ENCODE measurements around the gene CLIC1. TPM values are rescaled to one million over a fixed set of nuclear protein-coding genes. Genes with fewer than 3 reads are reported as not detected.

The CLIC1 gene
- total RNA-seq, 4 donors from 2014 or later, result 239 to 420 (median 333) TPM

DNA sequence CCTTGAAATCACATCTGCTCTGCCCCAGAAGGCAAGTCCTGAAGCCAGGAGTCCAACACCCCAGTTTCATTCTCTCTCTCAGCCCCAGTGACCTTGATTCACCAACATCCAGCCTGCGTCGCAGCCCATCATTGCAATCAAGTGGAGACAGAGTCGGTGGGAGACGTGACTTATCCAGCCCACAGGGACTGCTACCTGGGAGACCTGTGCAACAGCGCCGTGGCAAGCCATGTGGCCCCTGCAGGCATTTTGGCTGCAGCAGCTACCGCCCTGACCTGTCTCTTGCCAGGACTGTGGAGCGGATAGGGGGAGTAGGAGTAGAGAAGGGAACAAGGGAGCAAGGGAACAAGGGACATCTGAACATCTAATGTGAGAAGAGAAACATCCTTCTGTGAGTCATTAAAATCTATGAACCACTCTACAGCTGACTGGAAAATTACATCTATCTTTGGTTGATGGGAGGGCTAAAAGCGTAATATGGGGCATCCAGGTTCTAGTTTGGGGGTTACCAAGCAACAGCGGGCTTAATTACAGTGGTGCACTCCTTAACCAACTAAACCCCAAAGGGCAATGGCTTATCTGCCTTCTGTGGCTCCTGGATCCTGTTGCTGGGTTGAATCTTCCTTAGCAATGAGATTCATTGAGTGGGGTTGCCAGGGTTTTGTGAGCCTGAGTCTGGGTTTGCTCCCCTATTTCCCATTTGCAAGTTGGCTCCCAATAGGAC is 18.7 kb downstream of the CLIC1 start:
- no peaks in the 10 kb centered on the region for H3K9me3 ChIP-seq
- H3K4me3 ChIP-seq, result no peak overlapping the region
- no peaks in the 10 kb centered on the region for H3K27me3 ChIP-seq
- DNase-seq (ENCODE audit: low spot score in 2 of 2), result no peak
- WGBS, result 50% methylated on average over 10 of the region's 10 CpGs
- TF ChIP-seq POLR2A (IDR thresholded peaks at IDR 0.05) (no peak), EP300 (IDR thresholded peaks at IDR 0.05) (no peak), POLR2AphosphoS5 (IDR thresholded peaks at IDR 0.05) (no peak)
- TF ChIP-seq, protein P1, sequence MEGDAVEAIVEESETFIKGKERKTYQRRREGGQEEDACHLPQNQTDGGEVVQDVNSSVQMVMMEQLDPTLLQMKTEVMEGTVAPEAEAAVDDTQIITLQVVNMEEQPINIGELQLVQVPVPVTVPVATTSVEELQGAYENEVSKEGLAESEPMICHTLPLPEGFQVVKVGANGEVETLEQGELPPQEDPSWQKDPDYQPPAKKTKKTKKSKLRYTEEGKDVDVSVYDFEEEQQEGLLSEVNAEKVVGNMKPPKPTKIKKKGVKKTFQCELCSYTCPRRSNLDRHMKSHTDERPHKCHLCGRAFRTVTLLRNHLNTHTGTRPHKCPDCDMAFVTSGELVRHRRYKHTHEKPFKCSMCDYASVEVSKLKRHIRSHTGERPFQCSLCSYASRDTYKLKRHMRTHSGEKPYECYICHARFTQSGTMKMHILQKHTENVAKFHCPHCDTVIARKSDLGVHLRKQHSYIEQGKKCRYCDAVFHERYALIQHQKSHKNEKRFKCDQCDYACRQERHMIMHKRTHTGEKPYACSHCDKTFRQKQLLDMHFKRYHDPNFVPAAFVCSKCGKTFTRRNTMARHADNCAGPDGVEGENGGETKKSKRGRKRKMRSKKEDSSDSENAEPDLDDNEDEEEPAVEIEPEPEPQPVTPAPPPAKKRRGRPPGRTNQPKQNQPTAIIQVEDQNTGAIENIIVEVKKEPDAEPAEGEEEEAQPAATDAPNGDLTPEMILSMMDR (IDR thresholded peaks at IDR 0.05), result no peak
- H3K36me3 ChIP-seq, result no peaks in the 10 kb centered on the region
- H3K4me1 ChIP-seq, result peaks cover 81% of the 10 kb centered on the region
- peak overlapping the region; percentile 88 for H3K27ac ChIP-seq

DNA sequence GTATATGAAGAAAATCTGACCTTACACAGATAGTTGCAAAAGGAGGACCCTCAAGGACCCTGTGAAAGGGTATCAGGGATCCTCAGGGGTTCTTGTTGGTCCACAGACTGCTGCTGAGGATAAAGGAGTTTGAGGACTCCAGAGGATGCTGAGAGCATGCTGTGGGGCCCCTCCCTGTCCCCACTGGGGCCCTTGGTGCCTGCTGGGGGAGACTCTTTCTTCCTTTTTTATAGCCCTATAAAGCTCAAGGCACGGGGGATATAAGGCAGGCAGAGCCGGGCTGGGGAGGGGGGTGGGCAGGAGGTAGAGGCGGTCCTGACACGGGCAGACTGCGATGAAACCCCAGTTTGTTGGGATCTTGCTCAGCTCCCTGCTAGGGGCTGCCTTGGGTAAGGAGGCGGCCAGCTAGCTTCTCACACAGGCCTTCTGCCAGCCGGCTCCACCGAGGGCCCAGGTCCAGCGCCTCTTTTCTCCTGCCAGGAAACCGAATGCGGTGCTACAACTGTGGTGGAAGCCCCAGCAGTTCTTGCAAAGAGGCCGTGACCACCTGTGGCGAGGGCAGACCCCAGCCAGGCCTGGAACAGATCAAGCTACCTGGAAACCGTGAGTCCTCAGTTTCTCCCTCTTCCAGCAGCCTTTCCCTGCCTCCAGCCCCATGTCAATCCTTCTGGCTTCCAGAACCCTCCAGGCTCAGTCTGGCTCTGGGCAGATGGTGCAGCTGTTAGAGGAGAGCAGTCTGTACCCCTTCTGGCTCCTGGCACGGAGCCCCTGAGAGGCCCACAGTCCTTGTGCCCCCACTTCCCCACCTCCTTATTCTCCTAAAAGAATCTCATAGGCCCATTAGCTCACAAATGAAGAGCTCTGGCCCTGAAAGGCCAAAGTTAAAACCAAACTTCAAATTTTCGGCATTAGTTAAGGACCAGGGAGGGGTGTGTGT is 21.0 kb downstream of the CLIC1 start, which contains the start of gene LY6G6D:
TSS of gene LY6G6D (plus strand) at position 327 of the 937 bp plus-strand sequence. CDS start at position 335, 8 bp downstream.
- TF ChIP-seq, protein P1 (IDR thresholded peaks at IDR 0.05), result no peak
- no peak for TF ChIP-seq EP300 (IDR thresholded peaks at IDR 0.05)
- TF ChIP-seq POLR2AphosphoS5 (IDR thresholded peaks at IDR 0.05), result no peak
- no peak for TF ChIP-seq POLR2A (IDR thresholded peaks at IDR 0.05)
- WGBS, result 48% methylated on average over 9 of the region's 16 CpGs
- Histone ChIP-seq H3K9me3 (no peaks in the 10 kb centered on the region), H3K27ac (peak within 1 kb of the TSS; percentile 38), H3K4me3 (no peak within 1 kb of the TSS), H3K4me1 (peaks cover 89% of the 10 kb centered on the region), H3K36me3 (no peaks in the 10 kb centered on the region), H3K27me3 (no peaks in the 10 kb centered on the region)
- no peak for DNase-seq (ENCODE audit: low spot score in 2 of 2)

DNA sequence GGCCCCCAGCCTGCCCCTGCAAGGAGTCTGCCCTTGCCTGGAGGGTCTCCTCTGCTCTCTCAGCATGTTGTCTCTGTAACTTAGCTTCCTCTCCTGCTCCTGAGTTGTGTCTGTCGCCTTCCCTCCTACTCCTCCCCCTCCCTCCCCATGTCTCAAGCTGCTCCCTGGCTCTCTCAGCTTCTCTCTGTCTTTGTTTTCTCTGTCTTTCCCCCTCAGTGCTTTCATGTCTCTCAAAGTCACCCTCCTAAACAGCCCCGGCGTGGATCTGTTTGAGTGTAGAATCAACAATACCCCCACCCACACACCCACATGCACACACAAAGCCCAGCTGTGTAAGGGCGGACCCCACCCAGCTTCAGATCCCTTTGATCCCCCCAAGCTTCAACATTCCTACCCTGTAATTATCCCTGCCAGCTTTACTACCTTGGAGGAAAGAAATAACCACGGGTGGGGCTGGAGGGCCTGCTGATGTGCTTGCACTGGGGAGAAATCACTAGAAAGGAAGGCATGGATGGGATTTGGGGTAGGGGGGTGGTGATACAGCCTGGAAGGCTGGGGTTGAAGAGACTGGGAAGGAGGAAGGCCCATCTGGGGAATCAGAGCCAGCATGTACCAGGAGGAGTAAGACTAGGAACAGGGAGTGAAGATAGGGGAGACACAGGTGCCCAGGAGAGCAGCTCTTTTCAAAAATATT is 22.2 kb downstream of the CLIC1 start:
- Histone ChIP-seq H3K36me3 (no peaks in the 10 kb centered on the region), H3K4me1 (peaks cover 77% of the 10 kb centered on the region), H3K27me3 (no peaks in the 10 kb centered on the region), H3K4me3 (no peak overlapping the region), H3K9me3 (no peaks in the 10 kb centered on the region), H3K27ac (peak overlapping the region; percentile 45)
- no peak for DNase-seq (ENCODE audit: low spot score in 2 of 2)
- TF ChIP-seq, protein P1 (IDR thresholded peaks at IDR 0.05), result no peak
- no peak for TF ChIP-seq POLR2AphosphoS5 (IDR thresholded peaks at IDR 0.05)
- no peak for TF ChIP-seq EP300 (IDR thresholded peaks at IDR 0.05)
- no peak for TF ChIP-seq POLR2A (IDR thresholded peaks at IDR 0.05)
- WGBS, result 38% methylated on average over 5 of the region's 5 CpGs

DNA sequence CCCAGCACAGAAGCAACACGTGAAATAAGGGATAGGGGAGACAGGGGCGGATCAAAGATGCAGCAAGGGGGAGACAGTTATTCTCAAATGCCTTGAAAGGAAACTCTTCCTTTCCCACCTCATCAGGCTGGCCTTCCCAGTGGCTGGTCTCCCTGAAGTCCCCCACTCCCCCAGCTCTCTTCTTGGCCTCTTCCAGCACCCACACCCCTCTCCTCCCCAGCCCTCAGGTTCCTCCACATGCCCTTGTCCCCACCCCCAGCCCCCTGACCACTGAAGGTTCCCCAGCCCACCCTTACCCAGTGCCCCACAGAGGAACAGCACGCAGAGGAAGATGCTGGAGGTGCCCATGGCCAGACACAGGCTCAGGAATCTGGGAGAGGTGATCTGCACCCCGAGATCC is 22.9 kb downstream of the CLIC1 start:
- DNase-seq (ENCODE audit: low spot score in 2 of 2), result no peak
- H3K4me1 ChIP-seq, result peaks cover 70% of the 10 kb centered on the region
- H3K4me3 ChIP-seq, result no peak overlapping the region
- peak overlapping the region; percentile 45 for H3K27ac ChIP-seq
- no peaks in the 10 kb centered on the region for H3K27me3 ChIP-seq
- no peaks in the 10 kb centered on the region for H3K9me3 ChIP-seq
- WGBS, result 51% methylated on average over 4 of the region's 4 CpGs
- no peak for TF ChIP-seq POLR2A (IDR thresholded peaks at IDR 0.05)
- TF ChIP-seq, protein P1 (IDR thresholded peaks at IDR 0.05), result no peak
- no peak for TF ChIP-seq POLR2AphosphoS5 (IDR thresholded peaks at IDR 0.05)
- TF ChIP-seq EP300 (IDR thresholded peaks at IDR 0.05), result no peak
- H3K36me3 ChIP-seq, result no peaks in the 10 kb centered on the region
